ENCODE data around the gene STAB2. TPM values are rescaled to one million over a fixed set of nuclear protein-coding genes. Genes with fewer than 3 reads are reported as not detected.

The STAB2 gene
- polyA plus RNA-seq, 1 donor from 2014 or later: not detected

GRCh38 chr12:103758310-103759089, 171.4 kb downstream of the STAB2 start:
- TF ChIP-seq SMC3 (conservative IDR thresholded peaks at IDR 0.05; ENCODE audit: poor library complexity) (no peak), POLR2AphosphoS5 (IDR thresholded peaks at IDR 0.05) (no peak), RAD21 (conservative IDR thresholded peaks at IDR 0.05) (no peak), EP300 (conservative IDR thresholded peaks at IDR 0.05; ENCODE audit: poor library complexity, severe bottlenecking) (no peak), TAF1 (IDR thresholded peaks at IDR 0.05; ENCODE audit: low read depth) (no peak)
- TF ChIP-seq, protein P1, sequence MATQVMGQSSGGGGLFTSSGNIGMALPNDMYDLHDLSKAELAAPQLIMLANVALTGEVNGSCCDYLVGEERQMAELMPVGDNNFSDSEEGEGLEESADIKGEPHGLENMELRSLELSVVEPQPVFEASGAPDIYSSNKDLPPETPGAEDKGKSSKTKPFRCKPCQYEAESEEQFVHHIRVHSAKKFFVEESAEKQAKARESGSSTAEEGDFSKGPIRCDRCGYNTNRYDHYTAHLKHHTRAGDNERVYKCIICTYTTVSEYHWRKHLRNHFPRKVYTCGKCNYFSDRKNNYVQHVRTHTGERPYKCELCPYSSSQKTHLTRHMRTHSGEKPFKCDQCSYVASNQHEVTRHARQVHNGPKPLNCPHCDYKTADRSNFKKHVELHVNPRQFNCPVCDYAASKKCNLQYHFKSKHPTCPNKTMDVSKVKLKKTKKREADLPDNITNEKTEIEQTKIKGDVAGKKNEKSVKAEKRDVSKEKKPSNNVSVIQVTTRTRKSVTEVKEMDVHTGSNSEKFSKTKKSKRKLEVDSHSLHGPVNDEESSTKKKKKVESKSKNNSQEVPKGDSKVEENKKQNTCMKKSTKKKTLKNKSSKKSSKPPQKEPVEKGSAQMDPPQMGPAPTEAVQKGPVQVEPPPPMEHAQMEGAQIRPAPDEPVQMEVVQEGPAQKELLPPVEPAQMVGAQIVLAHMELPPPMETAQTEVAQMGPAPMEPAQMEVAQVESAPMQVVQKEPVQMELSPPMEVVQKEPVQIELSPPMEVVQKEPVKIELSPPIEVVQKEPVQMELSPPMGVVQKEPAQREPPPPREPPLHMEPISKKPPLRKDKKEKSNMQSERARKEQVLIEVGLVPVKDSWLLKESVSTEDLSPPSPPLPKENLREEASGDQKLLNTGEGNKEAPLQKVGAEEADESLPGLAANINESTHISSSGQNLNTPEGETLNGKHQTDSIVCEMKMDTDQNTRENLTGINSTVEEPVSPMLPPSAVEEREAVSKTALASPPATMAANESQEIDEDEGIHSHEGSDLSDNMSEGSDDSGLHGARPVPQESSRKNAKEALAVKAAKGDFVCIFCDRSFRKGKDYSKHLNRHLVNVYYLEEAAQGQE (IDR thresholded peaks at IDR 0.05; ENCODE audit: borderline replicate concordance): no peak
- no peak overlapping the region for H2AFZ ChIP-seq (ENCODE audit: low read depth, low read length)
- H3K9ac ChIP-seq (ENCODE audit: low read length): no peak overlapping the region
- no peaks in the 10 kb centered on the region for H3K9me2 ChIP-seq (ENCODE audit: insufficient read depth, low read length)
- H4K20me1 ChIP-seq (ENCODE audit: insufficient read depth): no peaks in the 10 kb centered on the region
- H3K4me2 ChIP-seq (ENCODE audit: low read length): no peak overlapping the region
- no peaks in the 10 kb centered on the region for H3K27me3 ChIP-seq (ENCODE audit: insufficient read depth, low read depth, low read length)
- H3K4me3 ChIP-seq (ENCODE audit: low read length): no peak overlapping the region
- no peaks in the 10 kb centered on the region for H3K79me2 ChIP-seq (replicated peaks; ENCODE audit: insufficient read depth, low read length)
- no peak overlapping the region for H3K27ac ChIP-seq (ENCODE audit: low read length)
- H3K9me3 ChIP-seq (ENCODE audit: low read length): no peaks in the 10 kb centered on the region
- H3K36me3 ChIP-seq (ENCODE audit: insufficient read depth, low read length): no peaks in the 10 kb centered on the region
- no peaks in the 10 kb centered on the region for H3F3A ChIP-seq (ENCODE audit: insufficient read depth, low read length, poor library complexity, severe bottlenecking)

DNA sequence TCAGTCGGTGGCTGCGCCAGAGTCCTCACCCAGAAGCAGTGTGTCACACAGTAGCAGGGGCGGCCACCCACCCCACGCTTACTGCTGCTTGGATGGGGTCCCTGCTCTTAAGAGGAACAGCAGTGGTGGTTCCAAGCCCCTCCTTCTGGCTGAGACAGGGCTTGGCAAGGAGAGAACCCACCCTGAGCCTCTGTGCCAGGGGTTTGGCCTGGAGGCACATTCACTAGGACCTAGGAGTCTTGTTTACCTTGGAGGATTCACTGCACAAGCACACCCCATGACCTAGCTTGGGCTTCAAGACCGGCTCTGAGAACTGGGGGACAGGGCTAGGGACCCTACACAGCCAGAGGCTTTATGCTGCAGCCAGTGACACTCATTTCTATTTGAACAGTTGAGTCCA, 175.4 kb downstream of the STAB2 start:
- no peaks in the 10 kb centered on the region for H3K79me2 ChIP-seq (replicated peaks; ENCODE audit: insufficient read depth, low read length)
- H3K9ac ChIP-seq (ENCODE audit: low read length): no peak overlapping the region
- H3K36me3 ChIP-seq (ENCODE audit: insufficient read depth, low read length): no peaks in the 10 kb centered on the region
- H3K4me3 ChIP-seq (ENCODE audit: low read length): no peak overlapping the region
- H2AFZ ChIP-seq (ENCODE audit: low read depth, low read length): no peak overlapping the region
- H3K27ac ChIP-seq (ENCODE audit: low read length): no peak overlapping the region
- H3K4me2 ChIP-seq (ENCODE audit: low read length): no peak overlapping the region
- no peaks in the 10 kb centered on the region for H4K20me1 ChIP-seq (ENCODE audit: insufficient read depth)
- H3K27me3 ChIP-seq (ENCODE audit: insufficient read depth, low read depth, low read length): no peaks in the 10 kb centered on the region
- no peaks in the 10 kb centered on the region for H3F3A ChIP-seq (ENCODE audit: insufficient read depth, low read length, poor library complexity, severe bottlenecking)
- H3K9me3 ChIP-seq (ENCODE audit: low read length): no peaks in the 10 kb centered on the region
- no peaks in the 10 kb centered on the region for H3K9me2 ChIP-seq (ENCODE audit: insufficient read depth, low read length)
- no peak for TF ChIP-seq POLR2AphosphoS5 (IDR thresholded peaks at IDR 0.05)
- TF ChIP-seq MXI1 (conservative IDR thresholded peaks at IDR 0.05; ENCODE audit: poor library complexity, severe bottlenecking): no peak
- TF ChIP-seq TAF1 (IDR thresholded peaks at IDR 0.05; ENCODE audit: low read depth): no peak
- no peak for TF ChIP-seq RAD21 (conservative IDR thresholded peaks at IDR 0.05)
- no peak for TF ChIP-seq EZH2 (IDR thresholded peaks at IDR 0.05; ENCODE audit: borderline replicate concordance, insufficient read depth, low read length, poor library complexity, severe bottlenecking)
- TF ChIP-seq, protein P2, sequence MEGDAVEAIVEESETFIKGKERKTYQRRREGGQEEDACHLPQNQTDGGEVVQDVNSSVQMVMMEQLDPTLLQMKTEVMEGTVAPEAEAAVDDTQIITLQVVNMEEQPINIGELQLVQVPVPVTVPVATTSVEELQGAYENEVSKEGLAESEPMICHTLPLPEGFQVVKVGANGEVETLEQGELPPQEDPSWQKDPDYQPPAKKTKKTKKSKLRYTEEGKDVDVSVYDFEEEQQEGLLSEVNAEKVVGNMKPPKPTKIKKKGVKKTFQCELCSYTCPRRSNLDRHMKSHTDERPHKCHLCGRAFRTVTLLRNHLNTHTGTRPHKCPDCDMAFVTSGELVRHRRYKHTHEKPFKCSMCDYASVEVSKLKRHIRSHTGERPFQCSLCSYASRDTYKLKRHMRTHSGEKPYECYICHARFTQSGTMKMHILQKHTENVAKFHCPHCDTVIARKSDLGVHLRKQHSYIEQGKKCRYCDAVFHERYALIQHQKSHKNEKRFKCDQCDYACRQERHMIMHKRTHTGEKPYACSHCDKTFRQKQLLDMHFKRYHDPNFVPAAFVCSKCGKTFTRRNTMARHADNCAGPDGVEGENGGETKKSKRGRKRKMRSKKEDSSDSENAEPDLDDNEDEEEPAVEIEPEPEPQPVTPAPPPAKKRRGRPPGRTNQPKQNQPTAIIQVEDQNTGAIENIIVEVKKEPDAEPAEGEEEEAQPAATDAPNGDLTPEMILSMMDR (IDR thresholded peaks at IDR 0.05; ENCODE audit: poor library complexity, severe bottlenecking): no peak
- no peak for TF ChIP-seq EP300 (conservative IDR thresholded peaks at IDR 0.05; ENCODE audit: poor library complexity, severe bottlenecking)

All from neural cell (in vitro differentiated cells).